Measurements from ENCODE around the gene NDUFB10. TPM values are rescaled to one million over a fixed set of nuclear protein-coding genes. Genes with fewer than 3 reads are reported as not detected.
A peak's percentile ranks its signal among the peaks of the same experiment; 100 is the strongest.

The NDUFB10 gene
- total RNA-seq, 1 donor from 2014 or later, result 95.0 TPM

- DNase-seq (ENCODE audit: low spot score in 2 of 2, unreplicated experiment in 2 of 2), result peak; percentile 71 to 85
- Mint-ChIP-seq H3K4me3 (peak within 1 kb of the TSS; percentile 83), H3K4me1 (peaks cover 15% of the 10 kb centered on the region), H3K9me3 (no peaks in the 10 kb centered on the region), H3K36me3 (peaks cover 9% of the 10 kb centered on the region), H3K27me3 (ENCODE audit: low read depth) (peaks cover 53% of the 10 kb centered on the region), H3K27ac (peak within 1 kb of the TSS; percentile 87)
- TF ChIP-seq CTCF (IDR thresholded peaks at IDR 0.05; ENCODE audit: unreplicated experiment), result no peak
These were observed 24.4 kb downstream of the NDUFB10 start, which contains the start of gene GFER for GRCh38 chr16:1983544-1984346. GFER (plus strand) TSS chr16:1984193; CDS start chr16:1984219, 26 bp downstream.

GRCh38 chr16:1984347-1985225, 25.2 kb downstream of the NDUFB10 start:
- H3K36me3 Mint-ChIP-seq, result peaks cover 9% of the 10 kb centered on the region
- no peak for TF ChIP-seq CTCF (IDR thresholded peaks at IDR 0.05; ENCODE audit: unreplicated experiment)
- peak overlapping the region; percentile 87 for H3K27ac Mint-ChIP-seq
- H3K4me3 Mint-ChIP-seq, result peak overlapping the region; percentile 83
- peaks cover 21% of the 10 kb centered on the region for H3K4me1 Mint-ChIP-seq
- H3K27me3 Mint-ChIP-seq (ENCODE audit: low read depth), result peaks cover 56% of the 10 kb centered on the region
- DNase-seq (ENCODE audit: low spot score in 2 of 2, unreplicated experiment in 2 of 2), result no peak
- H3K9me3 Mint-ChIP-seq, result no peaks in the 10 kb centered on the region

- TF ChIP-seq CTCF (IDR thresholded peaks at IDR 0.05; ENCODE audit: unreplicated experiment), result no peak
- Mint-ChIP-seq H3K27me3 (ENCODE audit: low read depth) (peaks cover 50% of the 10 kb centered on the region), H3K36me3 (peaks cover 9% of the 10 kb centered on the region), H3K4me3 (peak overlapping the region; percentile 83), H3K27ac (no peak overlapping the region), H3K9me3 (no peaks in the 10 kb centered on the region), H3K4me1 (peaks cover 21% of the 10 kb centered on the region)
- DNase-seq (ENCODE audit: low spot score in 2 of 2, unreplicated experiment in 2 of 2), result no peak
These were observed 26.3 kb downstream of the NDUFB10 start for GRCh38 chr16:1985466-1986150.

GRCh38 chr16:1987198-1987597, 27.9 kb downstream of the NDUFB10 start:
- H3K27ac Mint-ChIP-seq, result no peak overlapping the region
- peaks cover 9% of the 10 kb centered on the region for H3K36me3 Mint-ChIP-seq
- TF ChIP-seq CTCF (IDR thresholded peaks at IDR 0.05; ENCODE audit: unreplicated experiment), result no peak
- peaks cover 22% of the 10 kb centered on the region for H3K4me1 Mint-ChIP-seq
- no peaks in the 10 kb centered on the region for H3K9me3 Mint-ChIP-seq
- no peak for DNase-seq (ENCODE audit: low spot score in 2 of 2, unreplicated experiment in 2 of 2)
- peaks cover 48% of the 10 kb centered on the region for H3K27me3 Mint-ChIP-seq (ENCODE audit: low read depth)
- H3K4me3 Mint-ChIP-seq, result no peak overlapping the region
